AML-193 (cell line): Measurements from ENCODE around the gene NOP9.

Source experiments
- DNase-seq, 2 experiments: peaks; one replicate each; lab custom pipeline; 2025; lab: John Stamatoyannopoulos, UW

NOP9 gene

DNA sequence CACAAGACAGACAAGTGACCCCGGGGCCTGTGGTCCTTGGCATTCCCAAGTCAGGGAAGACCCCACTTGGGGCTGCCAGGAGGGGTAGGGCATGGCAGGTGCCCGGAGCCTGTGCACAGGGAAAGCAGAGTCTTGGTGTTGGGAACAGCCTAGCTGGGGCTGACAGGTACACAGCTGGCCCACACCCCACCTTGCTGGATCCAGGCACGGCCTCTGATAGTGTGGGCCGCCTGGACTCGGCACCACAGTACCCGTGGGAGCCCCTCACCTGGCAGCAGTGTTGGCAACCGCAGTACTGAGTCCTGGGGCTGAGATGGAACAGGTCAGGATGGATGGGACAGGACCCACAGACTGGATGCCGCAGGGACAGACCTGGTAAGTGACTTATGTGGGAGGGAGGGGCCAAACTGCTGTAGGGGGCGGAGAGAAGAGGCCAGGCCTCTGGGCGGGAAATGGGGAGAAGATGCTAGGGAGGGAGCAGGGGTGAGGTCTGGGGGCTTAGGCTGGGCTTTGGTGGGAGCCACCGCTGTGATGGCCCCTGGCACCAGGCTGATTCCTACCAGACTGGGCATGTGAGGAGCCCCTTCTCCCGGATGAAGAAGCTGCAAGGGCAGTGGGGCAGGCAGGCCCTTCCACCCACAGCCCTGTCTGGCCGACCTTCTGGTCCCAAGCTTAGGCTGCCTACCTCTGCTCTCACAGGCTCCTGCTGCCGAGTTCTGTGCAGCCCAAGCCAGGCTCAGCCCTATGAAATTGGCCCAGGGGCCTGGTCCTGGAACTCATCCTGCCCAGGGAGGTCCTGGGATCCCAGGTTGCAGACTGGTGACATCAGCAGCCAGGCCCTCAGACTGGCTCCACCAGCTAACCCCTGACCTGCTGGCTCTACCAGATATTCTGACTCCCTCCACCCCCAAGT is 36.6 kb upstream of the NOP9 start, which contains the start of gene TGM1:
TSS of gene TGM1 (minus strand) at position 357 of the 913 bp plus-strand sequence. CDS start 825 bp downstream, outside the sequence.
- no peak for DNase-seq

GRCh38 chr14:24263848-24264247 is 35.8 kb upstream of the NOP9 start:
- DNase-seq = no peak

DNA sequence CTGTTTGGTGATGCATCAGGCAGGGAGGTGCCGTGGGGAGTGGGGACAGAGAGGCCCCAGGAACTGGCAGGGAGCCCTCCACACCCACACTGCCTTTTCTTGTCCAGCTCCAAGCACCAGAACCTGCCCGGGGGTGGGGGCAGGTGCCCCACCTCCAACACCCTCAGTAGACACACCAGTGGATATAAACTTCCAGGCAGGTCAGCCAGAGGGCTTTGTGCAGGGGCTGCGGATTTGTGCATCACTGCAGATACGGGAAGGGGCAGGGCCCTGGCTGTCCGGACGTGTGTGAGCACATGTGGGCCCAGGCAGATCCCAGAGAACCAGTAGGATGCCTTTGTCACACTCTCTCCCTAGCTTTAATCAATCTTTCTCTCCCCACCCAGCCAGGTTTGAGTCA is 35.4 kb upstream of the NOP9 start:
- no peak for DNase-seq

GRCh38 chr14:24266344-24267244 is 33.1 kb upstream of the NOP9 start:
- DNase-seq = no peak

GRCh38 chr14:24267516-24267915 is 32.1 kb upstream of the NOP9 start:
- DNase-seq = no peak

- DNase-seq = no peak
Measured at GRCh38 chr14:24268225-24268624, 31.4 kb upstream of the NOP9 start.

- no peak for DNase-seq
Measured at GRCh38 chr14:24269368-24269767, 30.3 kb upstream of the NOP9 start.

DNA sequence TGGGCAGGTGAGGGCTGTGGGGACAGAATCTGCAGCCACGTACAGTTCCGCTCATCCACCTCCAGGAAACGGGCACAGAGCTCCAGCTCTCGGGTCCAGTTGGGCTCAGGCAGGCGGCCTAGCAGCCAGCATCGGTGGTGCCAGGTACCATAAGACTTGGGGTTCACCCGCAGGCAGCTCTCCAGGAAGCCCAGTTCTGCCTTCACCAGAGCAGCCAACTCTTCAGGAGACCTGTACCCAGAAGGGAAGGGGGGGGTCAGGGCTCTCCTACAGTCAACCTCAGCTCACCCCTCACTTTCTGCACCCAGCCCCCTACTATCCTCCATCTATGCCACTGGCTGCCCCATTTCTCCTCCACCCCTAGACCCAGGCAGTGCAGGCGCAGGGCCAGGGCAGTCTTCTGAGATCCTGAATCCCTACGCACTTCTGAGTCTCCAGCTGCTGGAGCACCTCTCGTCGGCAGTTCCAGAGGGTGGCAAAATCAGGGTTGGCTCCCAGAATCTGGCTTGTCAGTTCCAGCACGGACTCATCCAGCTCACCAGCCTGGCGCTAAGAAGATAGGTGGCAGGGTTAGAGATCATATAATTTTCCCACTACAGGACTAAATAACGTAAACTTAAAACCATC is 29.6 kb upstream of the NOP9 start:
- no peak for DNase-seq

DNA sequence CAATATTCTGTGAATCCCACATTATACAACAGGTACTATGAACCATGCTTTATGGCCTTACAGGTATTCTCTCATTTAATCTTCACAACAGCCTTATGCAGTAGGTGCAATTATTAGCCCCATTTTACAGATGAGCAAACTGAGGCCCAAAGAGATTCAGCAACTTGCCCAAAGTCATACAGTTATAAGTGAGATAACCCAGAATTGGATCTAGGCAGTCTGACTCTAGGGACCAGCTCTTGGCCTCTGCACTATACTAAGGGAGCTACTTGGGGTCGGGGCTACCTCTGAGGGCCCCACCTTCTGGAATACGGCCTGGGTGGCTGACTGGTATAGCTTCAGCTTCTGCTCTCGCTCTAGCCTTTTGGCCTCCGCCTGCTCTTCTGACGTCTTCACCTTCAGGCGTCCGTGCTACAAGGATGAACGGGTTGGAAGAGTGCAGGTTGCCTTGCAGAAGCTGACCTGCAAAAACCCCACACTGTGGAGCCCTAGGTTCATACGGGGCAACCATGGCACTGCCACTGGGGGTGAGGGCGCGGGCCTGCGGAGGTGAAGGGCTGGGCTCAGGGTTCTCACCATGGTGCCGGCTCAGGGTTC is 29.0 kb upstream of the NOP9 start:
- peak; percentile 27 to 54 for DNase-seq

- DNase-seq = peak; percentile 70 to 75
Measured at GRCh38 chr14:24271134-24271833, 28.4 kb upstream of the NOP9 start, which contains the start of gene RABGGTA. RABGGTA (minus strand) TSS chr14:24271597; CDS start chr14:24271115, 482 bp downstream.

GRCh38 chr14:24271834-24272263 is 27.8 kb upstream of the NOP9 start:
- no peak for DNase-seq

DNA sequence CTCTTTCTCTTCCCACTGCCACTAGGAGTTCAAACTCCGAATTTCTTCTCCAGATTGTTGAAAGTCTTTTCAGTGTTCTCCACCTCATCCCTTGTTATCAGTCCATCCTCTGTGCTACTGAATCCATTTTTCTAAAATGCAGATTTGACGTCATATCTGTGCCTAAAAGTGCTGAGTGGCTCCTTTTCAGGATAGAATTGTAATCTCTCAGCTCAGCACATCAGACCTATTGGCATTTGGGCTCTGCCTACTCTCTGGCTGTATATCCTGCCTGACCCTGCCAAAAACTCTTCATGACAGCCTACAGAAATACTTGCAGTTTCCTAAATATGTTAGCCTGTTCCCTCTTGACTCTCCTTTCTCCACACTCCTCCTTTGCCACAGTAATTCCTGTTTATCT is 27.2 kb upstream of the NOP9 start:
- DNase-seq = no peak

DNA sequence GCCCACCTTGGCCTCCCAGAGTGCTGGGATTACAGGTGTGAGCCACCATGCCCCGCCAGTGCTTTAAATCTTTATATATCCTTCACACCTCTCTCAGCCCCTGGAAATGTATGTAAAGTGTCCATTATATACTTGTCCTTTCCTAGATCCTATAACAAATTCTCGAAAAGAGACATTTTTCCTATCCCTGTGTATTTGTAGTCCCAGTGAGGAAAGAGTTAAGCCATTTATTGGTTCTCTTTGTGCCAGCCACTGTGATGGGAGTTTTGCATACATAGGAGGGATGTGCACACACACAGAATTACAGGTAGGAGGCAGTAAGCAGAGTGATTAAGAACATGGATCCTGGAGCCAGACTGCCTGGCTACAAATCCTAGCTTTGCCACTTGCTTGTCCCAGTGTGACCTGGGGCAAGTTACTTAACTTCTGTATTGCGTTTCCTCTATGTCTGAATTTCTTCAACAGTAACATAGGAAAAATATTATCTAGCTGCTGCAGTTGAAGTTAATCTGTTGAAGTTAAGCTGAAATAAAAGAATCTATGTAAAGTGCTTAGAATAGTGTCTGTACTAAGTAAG is 26.1 kb upstream of the NOP9 start:
- peak; percentile 44 to 54 for DNase-seq

GRCh38 chr14:24274101-24274543 is 25.5 kb upstream of the NOP9 start:
- peak; percentile 44 to 55 for DNase-seq

DNA sequence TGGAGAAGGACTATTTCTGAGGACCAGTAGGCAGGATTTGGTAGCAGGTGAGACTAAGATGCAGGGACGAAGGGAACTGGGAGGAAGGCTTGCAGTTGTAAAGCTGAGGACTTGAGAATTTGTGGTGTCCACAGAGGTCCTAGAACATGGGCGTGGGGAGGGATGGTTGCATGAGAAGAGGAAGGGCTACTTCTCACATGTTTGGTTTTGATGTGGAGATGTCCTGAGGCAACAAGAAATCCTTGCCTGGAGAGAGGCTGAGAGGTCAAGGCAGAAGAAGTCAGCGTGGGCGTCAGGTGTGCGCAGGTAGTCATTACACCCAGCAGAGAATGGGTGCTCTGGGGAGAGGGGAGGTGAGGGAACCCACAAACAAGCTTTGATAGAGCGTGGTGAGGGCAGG is 22.6 kb upstream of the NOP9 start:
- DNase-seq = no peak

DNA sequence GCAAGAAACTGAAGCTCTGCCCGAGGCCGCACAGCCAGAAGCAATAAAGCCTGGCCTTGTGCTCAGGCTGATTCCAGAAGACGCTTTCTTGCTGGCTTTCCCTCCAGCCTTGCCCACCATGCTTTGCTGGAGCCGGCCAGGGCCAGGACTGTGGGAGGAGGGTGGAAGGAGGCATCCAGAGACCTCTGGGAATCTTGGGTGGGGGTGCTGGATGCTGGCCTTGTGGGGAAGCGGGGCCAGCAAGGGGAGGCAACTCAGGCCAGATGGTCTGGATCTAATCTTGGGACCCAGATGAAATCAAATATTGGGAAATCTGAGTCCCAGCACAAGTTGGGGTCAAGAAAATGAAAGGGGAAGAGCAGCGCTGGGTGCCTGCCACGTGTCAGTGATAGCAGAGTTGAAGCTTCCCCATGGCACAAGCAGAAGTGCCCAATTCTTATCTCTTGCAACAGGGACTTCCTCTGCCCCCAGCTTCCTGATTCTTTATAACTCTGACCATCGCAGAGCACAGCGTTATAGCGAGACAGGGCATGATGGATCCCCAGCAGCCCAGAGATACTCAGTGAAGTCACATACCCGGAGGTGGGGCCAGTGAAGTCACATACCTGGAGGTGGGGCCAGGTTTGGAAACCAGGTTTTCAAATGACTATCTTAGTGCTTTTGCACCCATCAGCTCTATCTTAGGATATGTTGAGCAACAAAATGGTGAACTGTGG is 21.9 kb upstream of the NOP9 start:
- peak; percentile 81 to 82 for DNase-seq

DNA sequence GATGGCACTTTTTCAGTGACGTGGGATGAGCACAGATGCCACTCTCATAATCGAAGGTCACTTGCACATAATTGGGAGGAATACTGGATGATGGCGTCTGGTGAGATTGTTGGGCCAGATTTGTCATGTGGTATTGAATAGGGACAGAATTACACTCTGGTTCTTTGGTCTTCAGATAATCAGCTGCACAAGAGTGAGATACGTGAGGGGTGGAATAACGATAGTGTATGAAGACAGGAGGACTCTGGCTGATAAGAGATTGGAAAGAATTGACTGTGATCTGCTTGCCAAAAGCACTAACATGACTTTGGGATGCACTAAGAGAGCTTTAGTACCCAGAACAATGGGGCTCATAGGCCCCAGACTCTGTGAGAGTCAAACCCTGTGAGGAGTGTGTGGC is 21.2 kb upstream of the NOP9 start:
- DNase-seq = no peak

DNA sequence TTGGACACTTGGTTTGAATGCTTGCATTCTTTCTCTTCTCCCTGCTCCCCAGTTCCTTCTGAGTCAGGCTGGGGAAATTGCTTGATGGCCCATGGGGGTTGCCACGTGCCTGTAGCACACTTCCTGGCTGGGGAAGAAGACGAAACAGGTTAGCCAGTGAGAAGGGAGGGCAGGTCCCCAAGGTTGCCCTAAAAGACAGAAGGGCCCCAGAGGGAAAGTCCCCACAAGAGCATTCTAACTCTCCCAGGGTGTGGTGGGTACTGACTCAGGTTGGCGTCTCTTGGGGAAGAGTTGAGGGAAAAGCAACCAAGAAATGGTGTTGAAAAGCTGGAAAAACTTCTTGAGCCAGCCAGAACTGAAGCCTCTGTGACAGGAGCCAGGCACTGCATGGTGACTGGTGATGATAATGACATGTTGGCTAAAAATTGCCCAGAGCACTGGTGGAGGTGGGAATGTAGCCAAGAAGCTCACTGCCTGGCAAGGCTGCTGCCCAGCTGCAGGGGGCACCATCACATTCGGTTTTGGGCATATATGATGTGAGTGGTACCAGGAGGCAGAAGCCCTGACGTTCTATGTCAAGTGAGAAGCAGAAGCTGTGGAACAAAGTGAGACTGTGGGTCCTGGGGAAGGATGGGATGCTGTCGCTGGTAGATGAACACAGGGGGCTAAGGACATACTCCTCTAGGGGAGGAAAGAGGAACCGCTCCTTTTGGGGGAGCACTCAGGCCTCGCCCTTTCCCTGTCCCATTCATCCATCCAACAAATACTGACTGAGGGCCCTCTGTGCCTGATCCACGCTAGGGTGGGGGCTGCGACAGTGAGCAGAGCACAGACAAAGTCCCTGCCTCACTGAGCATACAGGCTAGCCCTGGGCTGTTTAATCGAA is 20.1 kb upstream of the NOP9 start:
- DNase-seq = peak; percentile 26 to 38
